HEK293 (cell line): Measurements from ENCODE around the gene AURKB.

Experiments used
- CTCF ChIA-PET: fragments of 350-600 bp; formaldehyde crosslinking; extraction: SDS; loops from one replicate; lab custom pipeline; 2021; ENCODE audit warnings: antibody characterized with exemption; lab: Yijun Ruan, JAX
- POLR2A ChIA-PET: fragments of 300-600 bp; formaldehyde crosslinking; extraction: SDS; loops from one replicate; lab custom pipeline; 2020; ENCODE audit warnings: antibody characterized with exemption, inconsistent platforms; lab: Yijun Ruan, JAX
- H3K27ac ChIP-seq: fragments of 200-500 bp; sonication (Bioruptor generic); 2 replicates; pipeline ENCODE4 v1.5.1; 2014; ENCODE audit warnings: low read depth, low read length, control low read depth, inconsistent platforms; ENCODE audit errors: extremely low read depth
- H3K36me3 ChIP-seq, 2 experiments: fragments of 200-500 bp in 1 of 2; sonication (Bioruptor generic) in 1 of 2; 1 replicate in 1 of 2; 2 replicates in 1 of 2; pipeline ENCODE4 v1.5.1; 2014 to 2017; ENCODE audit warnings: inconsistent platforms in 2 of 2, low read length in 2 of 2; ENCODE audit not compliant: control insufficient read depth in 2 of 2, insufficient read depth in 1 of 2
- H3K4me1 ChIP-seq: fragments of 200-500 bp; sonication (Bioruptor generic); 2 replicates; pipeline ENCODE4 v1.5.1; 2014; ENCODE audit warnings: mild to moderate bottlenecking, low read length, inconsistent platforms; ENCODE audit not compliant: control insufficient read depth, insufficient read depth
- H3K4me3 ChIP-seq: 2 replicates; pipeline ENCODE4 v1.5.1; 2011; ENCODE audit warnings: low read depth, mild to moderate bottlenecking, control low read depth, low read length, moderate library complexity
- H3K9me3 ChIP-seq: fragments of 200-500 bp; sonication (Bioruptor generic); 2 replicates; pipeline ENCODE4 v1.5.1; 2014; ENCODE audit warnings: low read depth, low read length, inconsistent platforms; ENCODE audit not compliant: control insufficient read depth, insufficient read depth
- BCL11B ChIP-seq: fragments of 450-650 bp; formaldehyde crosslinking; IDR thresholded peaks from 2 replicates; pipeline ENCODE4 v1.5.1; 2016; ENCODE audit warnings: low read depth, missing biosample characterization, missing genetic modification characterization
- GLIS1 ChIP-seq: fragments of 450-650 bp; formaldehyde crosslinking; IDR thresholded peaks from 2 replicates; pipeline ENCODE4 v1.5.1; 2016; ENCODE audit warnings: missing biosample characterization, missing genetic modification characterization
- HOXA7 ChIP-seq: sonication (generic); formaldehyde crosslinking; IDR thresholded peaks from 2 replicates; pipeline ENCODE4 v1.8.1; 2022; ENCODE audit warnings: missing genetic modification reagents, borderline replicate concordance
- KLF16 ChIP-seq: fragments of 450-650 bp; formaldehyde crosslinking; IDR thresholded peaks from 2 replicates; pipeline ENCODE4 v1.5.1; 2017; ENCODE audit warnings: missing biosample characterization, missing genetic modification characterization
- REPIN1 ChIP-seq: fragments of 450-650 bp; formaldehyde crosslinking; IDR thresholded peaks from 2 replicates; pipeline ENCODE4 v1.5.1; 2017; ENCODE audit warnings: missing biosample characterization, missing genetic modification characterization, low read depth
- SCRT2 ChIP-seq: fragments of 450-650 bp; formaldehyde crosslinking; IDR thresholded peaks from 2 replicates; pipeline ENCODE4 v1.5.1; 2016; ENCODE audit warnings: missing biosample characterization, missing genetic modification characterization
- TRIM28 ChIP-seq: IDR thresholded peaks from 2 replicates; pipeline ENCODE4 v1.6.1; 2011; ENCODE audit warnings: low read length, control low read depth, borderline replicate concordance
- ZBTB17 ChIP-seq: fragments of 450-650 bp; formaldehyde crosslinking; IDR thresholded peaks from 2 replicates; pipeline ENCODE4 v1.5.1; 2016; ENCODE audit warnings: missing biosample characterization, missing genetic modification characterization
- ZBTB8A ChIP-seq: fragments of 450-650 bp; formaldehyde crosslinking; IDR thresholded peaks from 2 replicates; pipeline ENCODE4 v1.5.1; 2016; ENCODE audit warnings: missing biosample characterization, missing genetic modification characterization
- ZFP3 ChIP-seq: fragments of 450-650 bp; formaldehyde crosslinking; IDR thresholded peaks from 2 replicates; pipeline ENCODE4 v1.5.1; 2016; ENCODE audit warnings: low read depth, missing biosample characterization, missing genetic modification characterization
- ZNF10 ChIP-seq: fragments of 450-650 bp; formaldehyde crosslinking; IDR thresholded peaks from 2 replicates; pipeline ENCODE4 v1.5.1; 2017; ENCODE audit warnings: missing biosample characterization, missing genetic modification characterization
- ZNF157 ChIP-seq: fragments of 450-650 bp; formaldehyde crosslinking; IDR thresholded peaks from 2 replicates; pipeline ENCODE4 v1.5.1; 2016; ENCODE audit warnings: missing biosample characterization, missing genetic modification characterization
- ZNF184 ChIP-seq: fragments of 450-650 bp; IDR thresholded peaks from 2 replicates; pipeline ENCODE4 v1.5.1; 2018; ENCODE audit warnings: missing biosample characterization, mild to moderate bottlenecking, missing genetic modification characterization
- ZNF202 ChIP-seq: fragments of 450-650 bp; formaldehyde crosslinking; IDR thresholded peaks from 2 replicates; pipeline ENCODE4 v1.5.1; 2016; ENCODE audit warnings: missing biosample characterization, missing genetic modification characterization, borderline replicate concordance
- ZNF341 ChIP-seq: fragments of 450-650 bp; formaldehyde crosslinking; IDR thresholded peaks from 2 replicates; pipeline ENCODE4; 2016; ENCODE audit warnings: low read depth, missing biosample characterization, missing genetic modification characterization
- ZNF366 ChIP-seq: fragments of 450-650 bp; formaldehyde crosslinking; conservative IDR thresholded peaks from 2 replicates; pipeline ENCODE4 v1.5.1; 2016; ENCODE audit warnings: missing biosample characterization, missing genetic modification characterization
- ZNF404 ChIP-seq: fragments of 450-650 bp; formaldehyde crosslinking; IDR thresholded peaks from 2 replicates; pipeline ENCODE4 v1.5.1; 2017; ENCODE audit warnings: missing biosample characterization, missing genetic modification characterization
- ZNF433 ChIP-seq: fragments of 450-650 bp; formaldehyde crosslinking; IDR thresholded peaks from 2 replicates; pipeline ENCODE4 v1.5.1; 2016; ENCODE audit warnings: missing biosample characterization, missing genetic modification characterization, low read depth
- ZNF510 ChIP-seq: fragments of 450-650 bp; formaldehyde crosslinking; IDR thresholded peaks from 2 replicates; pipeline ENCODE4 v1.5.1; 2018; ENCODE audit warnings: mild to moderate bottlenecking, missing genetic modification characterization, missing biosample characterization; ENCODE audit not compliant: insufficient replicate concordance
- ZNF514 ChIP-seq: fragments of 450-650 bp; formaldehyde crosslinking; IDR thresholded peaks from 2 replicates; pipeline ENCODE4 v1.5.1; 2016; ENCODE audit warnings: missing biosample characterization, missing genetic modification characterization
- ZNF529 ChIP-seq: fragments of 450-650 bp; formaldehyde crosslinking; IDR thresholded peaks from 2 replicates; pipeline ENCODE4 v1.5.1; 2017; ENCODE audit warnings: missing genetic modification characterization, missing biosample characterization; ENCODE audit not compliant: insufficient replicate concordance
- ZNF610 ChIP-seq: fragments of 450-650 bp; formaldehyde crosslinking; IDR thresholded peaks from 2 replicates; pipeline ENCODE4 v1.5.1; 2016; ENCODE audit warnings: missing biosample characterization, missing genetic modification characterization, borderline replicate concordance
- ZNF624 ChIP-seq: fragments of 450-650 bp; formaldehyde crosslinking; IDR thresholded peaks from 2 replicates; pipeline ENCODE4 v1.5.1; 2017; ENCODE audit warnings: missing biosample characterization, missing genetic modification characterization
- ZNF707 ChIP-seq: fragments of 450-650 bp; formaldehyde crosslinking; IDR thresholded peaks from 2 replicates; pipeline ENCODE4 v1.5.1; 2016; ENCODE audit warnings: missing biosample characterization, missing genetic modification characterization
- ZNF792 ChIP-seq: fragments of 450-650 bp; formaldehyde crosslinking; IDR thresholded peaks from 2 replicates; pipeline ENCODE4 v1.5.1; 2016; ENCODE audit warnings: missing biosample characterization, missing genetic modification characterization
- TF ChIP-seq, protein P1 (sequence below): fragments of 450-650 bp; formaldehyde crosslinking; IDR thresholded peaks from 2 replicates; pipeline ENCODE4 v1.5.1; 2016; ENCODE audit warnings: missing biosample characterization, missing genetic modification characterization, borderline replicate concordance
- TF ChIP-seq, protein P2 (sequence below): fragments of 450-650 bp; IDR thresholded peaks from 2 replicates; pipeline ENCODE4 v1.5.1; 2018; ENCODE audit warnings: missing biosample characterization, missing genetic modification characterization
- TF ChIP-seq, protein P3 (sequence below): fragments of 450-650 bp; formaldehyde crosslinking; IDR thresholded peaks from 2 replicates; pipeline ENCODE4 v1.5.1; 2016; ENCODE audit warnings: missing biosample characterization, missing genetic modification characterization
- TF ChIP-seq, protein P4 (sequence below): fragments of 450-650 bp; formaldehyde crosslinking; IDR thresholded peaks from 2 replicates; pipeline ENCODE4 v1.5.1; 2016; ENCODE audit warnings: missing biosample characterization, missing genetic modification characterization

Gene AURKB

DNA sequence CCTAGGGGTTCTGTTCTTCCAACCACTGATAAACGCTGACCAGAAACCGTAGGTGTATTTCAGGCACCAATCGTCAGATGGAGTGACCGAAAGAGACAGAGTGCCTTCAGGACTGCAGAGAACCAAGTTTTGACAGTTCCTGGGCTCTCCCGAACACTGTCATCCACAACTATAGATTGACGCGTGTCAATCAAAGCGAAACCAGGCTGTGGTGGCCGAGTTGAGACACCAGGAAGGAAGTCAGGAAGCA is 11.9 kb upstream of the AURKB start:
- CTCF ChIA-PET = interaction anchor here (0.7 to 1.9 kb wide), 10 partner anchors 26 to 487 kb away, joined by 3 to 19 read pairs (median 4); partner anchors contain the start of gene BORCS6
- POLR2A ChIA-PET = interaction anchor here (0.7 to 9.6 kb wide), 21 partner anchors 13 to 112 kb away, joined by 3 to 218 read pairs (median 8); partner anchors contain the start of genes ALOXE3, AURKB, BORCS6 and CTC1
- Histone ChIP-seq H3K4me3 (peak overlapping the region; percentile 78), H3K9me3 (no peaks in the 10 kb centered on the region), H3K4me1 (peaks cover 8% of the 10 kb centered on the region), H3K27ac (peak overlapping the region; percentile 70), H3K36me3 (peaks cover 0 to 3% of the 10 kb centered on the region in 2 experiments; a peak in 1 of 3 replicates)
- no peak for TF ChIP-seq ZNF707 (tag by site-specific recombination)
- peak; percentile 93 for TF ChIP-seq TRIM28
- peak; percentile 75 for TF ChIP-seq ZBTB17 (tag by site-specific recombination)
- TF ChIP-seq ZNF404 (tag by site-specific recombination) = no peak
- no peak for TF ChIP-seq ZNF157 (tag by site-specific recombination)
- no peak for TF ChIP-seq ZNF792 (tag by site-specific recombination)
- no peak for TF ChIP-seq ZNF510 (tag by site-specific recombination)
- TF ChIP-seq ZFP3 (tag by site-specific recombination) = no peak
- no peak for TF ChIP-seq HOXA7 (CRISPR knock-in tag)
- peak; percentile 92 for TF ChIP-seq ZNF366 (tag by site-specific recombination)
- TF ChIP-seq ZNF624 (tag by site-specific recombination) = no peak
- TF ChIP-seq ZNF433 = no peak
- 0 out of 2 replicates have a peak, but pooled peaks have one; percentile 11 for TF ChIP-seq SCRT2
- peak; percentile 95 for TF ChIP-seq ZNF10 (tag by site-specific recombination)
- no peak for TF ChIP-seq ZBTB8A (tag by site-specific recombination)
- TF ChIP-seq ZNF610 (tag by site-specific recombination) = no peak
- TF ChIP-seq, protein P1, sequence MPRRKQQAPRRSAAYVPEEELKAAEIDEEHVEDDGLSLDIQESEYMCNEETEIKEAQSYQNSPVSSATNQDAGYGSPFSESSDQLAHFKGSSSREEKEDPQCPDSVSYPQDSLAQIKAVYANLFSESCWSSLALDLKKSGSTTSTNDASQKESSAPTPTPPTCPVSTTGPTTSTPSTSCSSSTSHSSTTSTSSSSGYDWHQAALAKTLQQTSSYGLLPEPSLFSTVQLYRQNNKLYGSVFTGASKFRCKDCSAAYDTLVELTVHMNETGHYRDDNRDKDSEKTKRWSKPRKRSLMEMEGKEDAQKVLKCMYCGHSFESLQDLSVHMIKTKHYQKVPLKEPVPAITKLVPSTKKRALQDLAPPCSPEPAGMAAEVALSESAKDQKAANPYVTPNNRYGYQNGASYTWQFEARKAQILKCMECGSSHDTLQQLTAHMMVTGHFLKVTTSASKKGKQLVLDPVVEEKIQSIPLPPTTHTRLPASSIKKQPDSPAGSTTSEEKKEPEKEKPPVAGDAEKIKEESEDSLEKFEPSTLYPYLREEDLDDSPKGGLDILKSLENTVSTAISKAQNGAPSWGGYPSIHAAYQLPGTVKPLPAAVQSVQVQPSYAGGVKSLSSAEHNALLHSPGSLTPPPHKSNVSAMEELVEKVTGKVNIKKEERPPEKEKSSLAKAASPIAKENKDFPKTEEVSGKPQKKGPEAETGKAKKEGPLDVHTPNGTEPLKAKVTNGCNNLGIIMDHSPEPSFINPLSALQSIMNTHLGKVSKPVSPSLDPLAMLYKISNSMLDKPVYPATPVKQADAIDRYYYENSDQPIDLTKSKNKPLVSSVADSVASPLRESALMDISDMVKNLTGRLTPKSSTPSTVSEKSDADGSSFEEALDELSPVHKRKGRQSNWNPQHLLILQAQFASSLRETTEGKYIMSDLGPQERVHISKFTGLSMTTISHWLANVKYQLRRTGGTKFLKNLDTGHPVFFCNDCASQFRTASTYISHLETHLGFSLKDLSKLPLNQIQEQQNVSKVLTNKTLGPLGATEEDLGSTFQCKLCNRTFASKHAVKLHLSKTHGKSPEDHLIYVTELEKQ = peak; percentile 100
- TF ChIP-seq, protein P2, sequence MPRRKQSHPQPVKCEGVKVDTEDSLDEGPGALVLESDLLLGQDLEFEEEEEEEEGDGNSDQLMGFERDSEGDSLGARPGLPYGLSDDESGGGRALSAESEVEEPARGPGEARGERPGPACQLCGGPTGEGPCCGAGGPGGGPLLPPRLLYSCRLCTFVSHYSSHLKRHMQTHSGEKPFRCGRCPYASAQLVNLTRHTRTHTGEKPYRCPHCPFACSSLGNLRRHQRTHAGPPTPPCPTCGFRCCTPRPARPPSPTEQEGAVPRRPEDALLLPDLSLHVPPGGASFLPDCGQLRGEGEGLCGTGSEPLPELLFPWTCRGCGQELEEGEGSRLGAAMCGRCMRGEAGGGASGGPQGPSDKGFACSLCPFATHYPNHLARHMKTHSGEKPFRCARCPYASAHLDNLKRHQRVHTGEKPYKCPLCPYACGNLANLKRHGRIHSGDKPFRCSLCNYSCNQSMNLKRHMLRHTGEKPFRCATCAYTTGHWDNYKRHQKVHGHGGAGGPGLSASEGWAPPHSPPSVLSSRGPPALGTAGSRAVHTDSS (tag by site-specific recombination) = no peak
- no peak for TF ChIP-seq REPIN1 (tag by site-specific recombination)
- TF ChIP-seq ZNF529 (tag by site-specific recombination) = no peak
- no peak for TF ChIP-seq BCL11B (tag by site-specific recombination)

DNA sequence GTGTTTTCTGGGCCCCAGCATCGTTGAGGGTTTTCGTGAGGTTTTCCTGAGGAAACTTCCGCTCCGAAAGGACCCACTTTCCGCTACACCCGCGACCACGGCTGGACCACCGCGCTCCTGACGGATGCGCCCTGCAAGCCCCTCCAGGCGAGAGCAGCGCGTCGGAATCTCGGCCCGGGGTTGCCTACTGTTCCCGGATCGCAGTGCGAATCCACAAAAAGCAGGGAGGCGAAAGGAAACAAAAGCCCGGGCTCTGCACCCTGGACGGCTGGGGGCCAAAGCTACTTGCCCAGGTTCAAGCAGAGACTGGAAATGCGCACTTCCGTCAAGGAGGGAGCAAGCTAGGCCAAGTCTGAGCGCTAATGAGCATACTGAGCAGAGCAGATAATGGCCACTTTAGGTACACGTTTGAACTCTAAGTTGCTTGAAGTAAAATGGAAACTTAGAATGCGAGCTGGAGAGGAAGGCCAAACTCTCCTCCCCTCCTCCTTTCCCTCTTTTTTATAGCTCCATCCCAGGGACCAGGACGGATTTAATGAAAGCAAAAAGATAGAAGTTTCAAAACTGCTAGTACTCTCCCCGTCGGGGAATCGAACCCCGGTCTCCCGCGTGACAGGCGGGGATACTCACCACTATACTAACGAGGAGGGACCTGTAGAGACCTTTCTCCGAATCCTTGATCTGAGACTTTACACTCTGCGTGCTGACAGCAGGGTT is 11.4 kb upstream of the AURKB start:
- CTCF ChIA-PET = interaction anchor here (0.9 to 2.1 kb wide), 13 partner anchors 10 to 162 kb away, joined by 3 to 15 read pairs (median 4); partner anchors contain the start of gene BORCS6
- H3K9me3 ChIP-seq = no peaks in the 10 kb centered on the region
- TF ChIP-seq ZNF202 (tag by site-specific recombination) (no peak), ZNF341 (tag by site-specific recombination) (0 out of 2 replicates have a peak, but pooled peaks have one; percentile 7), GLIS1 (no peak), ZNF514 (tag by site-specific recombination) (no peak), KLF16 (tag by site-specific recombination) (peak; percentile 22; the same call in 1 of the 2 replicates), ZNF184 (tag by site-specific recombination) (peak; percentile 87)
- TF ChIP-seq, protein P3, sequence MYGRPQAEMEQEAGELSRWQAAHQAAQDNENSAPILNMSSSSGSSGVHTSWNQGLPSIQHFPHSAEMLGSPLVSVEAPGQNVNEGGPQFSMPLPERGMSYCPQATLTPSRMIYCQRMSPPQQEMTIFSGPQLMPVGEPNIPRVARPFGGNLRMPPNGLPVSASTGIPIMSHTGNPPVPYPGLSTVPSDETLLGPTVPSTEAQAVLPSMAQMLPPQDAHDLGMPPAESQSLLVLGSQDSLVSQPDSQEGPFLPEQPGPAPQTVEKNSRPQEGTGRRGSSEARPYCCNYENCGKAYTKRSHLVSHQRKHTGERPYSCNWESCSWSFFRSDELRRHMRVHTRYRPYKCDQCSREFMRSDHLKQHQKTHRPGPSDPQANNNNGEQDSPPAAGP (tag by site-specific recombination) = peak; percentile 41; the same call in 1 of the 2 replicates
- TF ChIP-seq, protein P4, sequence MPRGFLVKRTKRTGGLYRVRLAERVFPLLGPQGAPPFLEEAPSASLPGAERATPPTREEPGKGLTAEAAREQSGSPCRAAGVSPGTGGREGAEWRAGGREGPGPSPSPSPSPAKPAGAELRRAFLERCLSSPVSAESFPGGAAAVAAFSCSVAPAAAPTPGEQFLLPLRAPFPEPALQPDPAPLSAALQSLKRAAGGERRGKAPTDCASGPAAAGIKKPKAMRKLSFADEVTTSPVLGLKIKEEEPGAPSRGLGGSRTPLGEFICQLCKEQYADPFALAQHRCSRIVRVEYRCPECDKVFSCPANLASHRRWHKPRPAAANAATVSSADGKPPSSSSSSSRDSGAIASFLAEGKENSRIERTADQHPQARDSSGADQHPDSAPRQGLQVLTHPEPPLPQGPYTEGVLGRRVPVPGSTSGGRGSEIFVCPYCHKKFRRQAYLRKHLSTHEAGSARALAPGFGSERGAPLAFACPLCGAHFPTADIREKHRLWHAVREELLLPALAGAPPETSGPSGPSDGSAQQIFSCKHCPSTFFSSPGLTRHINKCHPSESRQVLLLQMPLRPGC (tag by site-specific recombination) = 0 out of 2 replicates have a peak, but pooled peaks have one; percentile 17

More for the DNA sequence above, 11.4 kb upstream of the AURKB start:
- H3K4me1 ChIP-seq = peaks cover 5% of the 10 kb centered on the region; the same call in 1 of the 2 replicates
- POLR2A ChIA-PET = interaction anchor here (0.8 to 9.6 kb wide), 22 partner anchors 13 to 162 kb away, joined by 3 to 218 read pairs (median 8); partner anchors contain the start of genes ALOXE3, AURKB, BORCS6 and CTC1
- H3K27ac ChIP-seq = peak overlapping the region; percentile 93
- no peaks in the 10 kb centered on the region for H3K36me3 ChIP-seq
- H3K4me3 ChIP-seq = peak overlapping the region; percentile 78
